Measurements from ENCODE around the gene FGF9.

- no peak for TF ChIP-seq EZH2 (IDR thresholded peaks at IDR 0.05; ENCODE audit: insufficient read depth, poor library complexity, severe bottlenecking)
- TF ChIP-seq EZH2phosphoT487 (IDR thresholded peaks at IDR 0.05; ENCODE audit: insufficient read depth, low read depth): no peak
Observed at GRCh38 chr13:21673789-21674489, 3.1 kb downstream of the FGF9 start.

All from GM23248 (cell line).